CD14-positive monocyte (primary cell): ENCODE results near the gene EXOC6B. TPM values are rescaled to one million over a fixed set of nuclear protein-coding genes. Genes with fewer than 3 reads are reported as not detected.

Source experiments
- DNase-seq, 3 donors: peaks; one replicate each; pipeline ENCODE4 v3.0.0-alpha.2; 2011 to 2022
- H2AFZ ChIP-seq: 2 replicates; pipeline ENCODE4 v1.6.0; 2012; ENCODE audit warnings: mild to moderate bottlenecking, low read depth, low read length, inconsistent platforms; ENCODE audit not compliant: insufficient read depth, poor library complexity, severe bottlenecking
- H3K27ac ChIP-seq, 2 donors: 1 replicate in 1 of 2; 2 replicates in 1 of 2; pipeline ENCODE4 v1.5.1; 2012 to 2013; ENCODE audit warnings: low read length in 2 of 2, control low read depth in 1 of 2, inconsistent platforms in 1 of 2, low read depth in 1 of 2, mild to moderate bottlenecking in 1 of 2
- H3K27me3 ChIP-seq, 2 donors: one replicate each; pipeline versions ENCODE4 v1.6.0 to v1.6.1; 2011 to 2013; ENCODE audit warnings: low read length in 2 of 2; ENCODE audit not compliant: control insufficient read depth in 2 of 2, insufficient read depth in 2 of 2
- H3K36me3 ChIP-seq, 2 donors: replicated peaks in 1 of 2; 1 replicate in 1 of 2; 2 replicates in 1 of 2; pipeline versions ENCODE4 v1.5.1 to v1.6.1; 2012 to 2013; ENCODE audit warnings: low read length in 2 of 2, control low read depth in 1 of 2, inconsistent platforms in 1 of 2, mild to moderate bottlenecking in 1 of 2; ENCODE audit not compliant: insufficient read depth in 2 of 2, control insufficient read depth in 1 of 2
- H3K4me1 ChIP-seq, 2 donors: 1 replicate in 1 of 2; 2 replicates in 1 of 2; pipeline versions ENCODE4 v1.5.1 to v1.6.1; 2012 to 2013; ENCODE audit warnings: low read length in 2 of 2, control low read depth in 1 of 2, inconsistent platforms in 1 of 2, mild to moderate bottlenecking in 1 of 2, moderate library complexity in 1 of 2; ENCODE audit not compliant: insufficient read depth in 2 of 2, control insufficient read depth in 1 of 2
- H3K4me2 ChIP-seq: replicated peaks from 2 replicates; pipeline ENCODE3; 2012; ENCODE audit warnings: low read length, moderate library complexity, mild to moderate bottlenecking; ENCODE audit not compliant: poor library complexity, severe bottlenecking; ENCODE audit errors: extremely low read depth
- H3K4me3 ChIP-seq, 3 experiments: fragments of 200-600 bp in 1 of 3; sonication (generic) in 1 of 3; replicated peaks in 1 of 3; 1 replicate in 2 of 3; 2 replicates in 1 of 3; pipeline ENCODE4 v1.5.1; 2011 to 2013; ENCODE audit warnings: low read length in 3 of 3, mild to moderate bottlenecking in 3 of 3, control low read depth in 2 of 3, low read depth in 2 of 3, inconsistent platforms in 1 of 3, moderate library complexity in 1 of 3
- H3K79me2 ChIP-seq: 2 replicates; pipeline ENCODE4 v1.6.0; 2012; ENCODE audit warnings: mild to moderate bottlenecking, control low read depth, inconsistent platforms, low read length, moderate library complexity; ENCODE audit not compliant: insufficient read depth
- H3K9ac ChIP-seq: 2 replicates; pipeline ENCODE4 v1.6.0; 2017; ENCODE audit warnings: low read length, mild to moderate bottlenecking; ENCODE audit not compliant: insufficient read depth, poor library complexity, severe bottlenecking
- H3K9me3 ChIP-seq, 2 donors: replicated peaks in 1 of 2; 1 replicate in 1 of 2; 2 replicates in 1 of 2; pipeline versions ENCODE4 v1.5.1 to v1.6.1; 2012 to 2013; ENCODE audit warnings: low read length in 2 of 2, control low read depth in 1 of 2; ENCODE audit not compliant: control insufficient read depth in 1 of 2, insufficient read depth in 1 of 2
- H4K20me1 ChIP-seq: 2 replicates; pipeline ENCODE4 v1.6.0; 2012; ENCODE audit warnings: mild to moderate bottlenecking, low read length, control low read depth, moderate library complexity; ENCODE audit not compliant: insufficient read depth
- H3K27ac Mint-ChIP-seq, 7 donors: one replicate each; pipeline ENCODE4 v1.8.0; 2020; ENCODE audit warnings: mild to moderate bottlenecking in 7 of 7, mixed read lengths in 7 of 7, moderate library complexity in 6 of 7, inconsistent platforms in 2 of 7
- H3K27me3 Mint-ChIP-seq, 3 donors: one replicate each; pipeline ENCODE4 v1.8.0; 2021 to 2022; ENCODE audit warnings: low read depth in 3 of 3, mild to moderate bottlenecking in 3 of 3, mixed read lengths in 3 of 3, moderate library complexity in 3 of 3, inconsistent platforms in 1 of 3
- H3K36me3 Mint-ChIP-seq, 2 donors: one replicate each; pipeline ENCODE4 v1.8.0; 2020; ENCODE audit warnings: mixed read lengths in 2 of 2, inconsistent platforms in 1 of 2, mild to moderate bottlenecking in 1 of 2
- H3K4me1 Mint-ChIP-seq: one replicate; pipeline ENCODE4 v1.8.0; 2020; ENCODE audit warnings: mild to moderate bottlenecking, mixed read lengths
- H3K4me3 Mint-ChIP-seq, 2 donors: one replicate each; pipeline ENCODE4 v1.8.0; 2020; ENCODE audit warnings: mild to moderate bottlenecking in 2 of 2, mixed read lengths in 2 of 2, moderate library complexity in 1 of 2
- H3K9me3 Mint-ChIP-seq, 7 donors: one replicate each; pipeline ENCODE4 v1.8.0; 2020 to 2022; ENCODE audit warnings: mixed read lengths in 7 of 7, mild to moderate bottlenecking in 6 of 7, moderate library complexity in 6 of 7, inconsistent platforms in 2 of 7
- CTCF ChIP-seq: fragments of 200-600 bp; IDR thresholded peaks from one replicate; pipeline ENCODE4 v1.8.0; 2022; ENCODE audit warnings: antibody characterized with exemption, mild to moderate bottlenecking
- WGBS: methylation state at CpG from one replicate; pipeline ENCODE4 v1.1.5; 2013; ENCODE audit warnings: missing lambda C conversion rate; ENCODE audit not compliant: insufficient coverage; 5-methylcytosine and 5-hydroxymethylcytosine counted together
- intact Hi-C, 2 donors: fragments of 100-400 bp; cut with micrococcal nuclease; formaldehyde crosslinking; loops; one replicate each; pipeline versions ENCODE4 v1.15.0 to v1.15.1; 2023
- polyA plus RNA-seq, 3 donors: library from polyadenylated mRNA; depleted of rRNA in 1 of 3; unstranded in 2 of 3; stranded (reverse) in 1 of 3; fragments of 300-500 nt in 2 of 3; fragments of >200 nt in 1 of 3; fragmentation: Illumina TruSeq in 2 of 3; gene quantifications; 1 replicate in 2 of 3; 2 replicates in 1 of 3; pipeline ENCODE4 v1.2.3, GENCODE V29; 2012 to 2021

The EXOC6B gene
- polyA plus RNA-seq, 3 donors: 1.8 to 2.8 (median 2.1) TPM

GRCh38 chr2:72330652-72331051 is 495.2 kb downstream of the EXOC6B start:
- Histone ChIP-seq H3K4me3 (no peak overlapping the region), H3K36me3 (no peaks in the 10 kb centered on the region), H4K20me1 (no peaks in the 10 kb centered on the region), H3K27ac (no peak overlapping the region), H3K9ac (no peak overlapping the region), H3K4me1 (no peaks in the 10 kb centered on the region), H3K9me3 (no peaks in the 10 kb centered on the region), H3K27me3 (no peaks in the 10 kb centered on the region), H3K4me2 (no peak overlapping the region), H3K79me2 (no peaks in the 10 kb centered on the region), H2AFZ (no peak overlapping the region)
- Mint-ChIP-seq H3K4me3 (no peak overlapping the region), H3K27me3 (peaks cover 0 to 2% (median 0%) of the 10 kb centered on the region in 3 donors), H3K4me1 (no peaks in the 10 kb centered on the region), H3K9me3 (peaks cover 0 to 5% (median 0%) of the 10 kb centered on the region in 7 donors), H3K27ac (no peak overlapping the region), H3K36me3 (no peaks in the 10 kb centered on the region)
- TF ChIP-seq CTCF: no peak
- DNase-seq: no peak
- intact Hi-C loops: no loop called here
- WGBS: no CpG with 5 or more reads among the region's 1 CpG

GRCh38 chr2:72326759-72327158 is 499.1 kb downstream of the EXOC6B start:
- Histone ChIP-seq H3K4me1 (no peaks in the 10 kb centered on the region), H4K20me1 (no peaks in the 10 kb centered on the region), H3K4me3 (no peak overlapping the region), H3K36me3 (no peaks in the 10 kb centered on the region), H3K9ac (no peak overlapping the region), H3K4me2 (no peak overlapping the region), H3K79me2 (no peaks in the 10 kb centered on the region), H3K9me3 (no peaks in the 10 kb centered on the region), H2AFZ (no peak overlapping the region), H3K27ac (no peak overlapping the region), H3K27me3 (no peaks in the 10 kb centered on the region)
- DNase-seq: no peak
- intact Hi-C loops: no loop called here
- H3K27ac Mint-ChIP-seq: no peak overlapping the region
- H3K36me3 Mint-ChIP-seq: no peaks in the 10 kb centered on the region
- H3K4me1 Mint-ChIP-seq: no peaks in the 10 kb centered on the region
- peaks cover 0 to 5% (median 0%) of the 10 kb centered on the region in 7 donors for H3K9me3 Mint-ChIP-seq
- no peak overlapping the region for H3K4me3 Mint-ChIP-seq
- no CpG with 5 or more reads among the region's 3 CpGs for WGBS
- H3K27me3 Mint-ChIP-seq: no peaks in the 10 kb centered on the region
- TF ChIP-seq CTCF: no peak
